NOMO-1 treated with DMSO at 0.1 percent for 48 hours (cell line): ENCODE data around the gene ACTL6B.
"Not testable (repeated sequence)": the region's sequence is repeated elsewhere in the genome, so short reads cannot be mapped to it uniquely, and the experiment has no call there.

Experiments
- DNase-seq: peaks from one replicate; lab custom pipeline; 2025; ENCODE audit not compliant: unreplicated experiment; lab: John Stamatoyannopoulos, UW

The ACTL6B gene

GRCh38 chr7:100671353-100672327 lies 15.4 kb upstream of the ACTL6B start:
- DNase-seq = no peak

DNA sequence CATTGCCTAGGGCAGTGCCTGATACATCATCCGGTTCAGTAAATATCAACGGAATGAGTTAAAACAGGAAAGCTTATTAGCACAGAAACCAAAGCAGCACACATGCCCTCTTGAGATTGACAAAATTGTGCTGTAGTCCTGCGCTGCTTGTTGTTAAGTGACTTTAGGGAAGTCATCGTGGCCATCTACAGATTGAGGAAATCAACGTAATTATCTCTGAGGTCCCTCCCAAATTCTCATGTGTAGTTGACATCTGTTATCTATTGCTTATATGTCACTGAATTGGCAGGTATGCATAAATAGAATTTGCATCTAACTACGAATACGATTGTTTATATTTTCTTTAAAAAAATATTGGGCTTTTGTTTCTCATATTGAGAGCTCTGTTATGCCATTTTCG lies 13.8 kb upstream of the ACTL6B start:
- peak; percentile 91 for DNase-seq

GRCh38 chr7:100669106-100669505 lies 12.9 kb upstream of the ACTL6B start:
- not testable (repeated sequence) for DNase-seq

- DNase-seq = no peak
Observed at GRCh38 chr7:100668069-100668449, 11.8 kb upstream of the ACTL6B start.

GRCh38 chr7:100667331-100668068 lies 11.3 kb upstream of the ACTL6B start:
- no peak for DNase-seq

DNA sequence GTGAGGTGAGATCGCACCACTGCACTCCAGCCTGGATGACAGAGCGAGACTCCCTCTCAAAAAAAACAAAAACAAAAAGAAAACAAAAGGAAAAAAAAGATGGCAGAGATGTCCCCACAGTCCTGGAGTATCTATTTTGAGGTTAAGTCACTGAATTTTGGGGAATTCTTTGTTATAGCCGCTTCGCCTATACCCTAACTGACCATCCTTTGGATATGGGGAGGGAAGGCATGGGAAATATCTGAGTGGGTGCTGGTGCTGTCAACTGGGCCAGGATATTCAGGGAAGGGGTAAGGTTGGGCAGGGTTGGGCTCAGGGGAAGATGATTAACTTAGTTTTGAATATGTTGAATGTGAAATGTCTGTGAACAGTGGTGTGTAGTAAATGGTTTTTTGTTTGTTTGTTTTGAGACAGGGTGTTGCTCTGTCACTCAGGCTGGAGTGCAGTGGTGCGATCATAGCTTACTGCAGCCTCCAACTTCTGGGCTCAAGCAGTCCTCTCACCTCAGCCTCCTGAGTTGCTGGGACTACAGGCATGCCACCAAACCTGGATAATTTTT lies 9.0 kb upstream of the ACTL6B start:
- DNase-seq = no peak

GRCh38 chr7:100662194-100662776 lies 6.0 kb upstream of the ACTL6B start:
- DNase-seq = not testable (repeated sequence)

GRCh38 chr7:100654908-100655831 lies 1.1 kb downstream of the ACTL6B start:
- no peak for DNase-seq

DNA sequence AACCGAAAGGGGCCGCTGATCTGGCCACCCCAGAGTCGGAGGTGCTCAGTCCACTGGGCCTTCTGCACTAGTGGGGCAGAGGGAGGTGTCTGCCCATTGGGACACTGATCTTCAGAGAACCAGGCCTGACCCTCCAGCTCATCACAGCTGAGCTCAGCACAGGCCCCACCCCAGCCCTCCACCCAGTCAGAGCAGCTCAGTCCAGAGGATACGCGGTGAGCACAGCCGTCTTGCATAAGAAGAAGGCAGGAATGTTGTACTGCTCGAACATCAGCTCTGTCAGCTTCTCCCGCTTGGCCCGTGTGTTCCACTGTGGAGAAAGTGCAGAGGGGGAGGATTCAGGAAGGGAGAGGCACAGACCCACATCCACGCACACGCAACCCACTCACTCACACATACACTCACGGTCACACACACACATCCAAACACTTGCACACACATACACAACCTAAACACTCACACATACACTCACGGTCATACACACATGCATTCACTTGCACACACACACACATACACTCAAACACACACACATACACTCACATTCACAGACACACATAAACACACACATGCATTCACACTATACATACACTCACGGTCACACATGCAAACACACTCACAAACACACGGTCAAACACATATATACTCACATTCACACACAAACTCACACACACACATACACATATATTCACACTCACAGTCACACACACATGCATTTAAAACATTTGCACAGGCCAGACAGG lies 6.3 kb downstream of the ACTL6B start:
- DNase-seq = no peak

DNA sequence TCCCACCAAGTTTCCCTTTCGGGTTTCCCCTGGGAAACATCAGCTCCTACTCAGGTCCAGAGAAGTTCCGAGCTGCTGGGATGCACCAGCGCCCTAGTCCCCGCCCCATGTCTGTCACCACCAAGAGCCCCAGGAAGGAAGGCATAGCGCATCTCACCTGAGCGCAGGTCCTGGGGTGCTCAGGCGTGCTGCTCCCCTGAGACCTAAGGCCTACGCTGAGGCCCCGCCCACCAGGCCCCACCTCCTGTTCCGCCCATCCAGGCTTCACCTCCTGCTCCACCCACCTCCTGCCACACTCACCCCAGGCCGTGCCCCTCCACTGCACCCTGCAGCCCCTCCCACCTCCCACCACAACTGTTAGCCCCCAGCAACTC lies 13.7 kb downstream of the ACTL6B start:
- no peak for DNase-seq

GRCh38 chr7:100641860-100642533 lies 14.3 kb downstream of the ACTL6B start:
- no peak for DNase-seq

DNA sequence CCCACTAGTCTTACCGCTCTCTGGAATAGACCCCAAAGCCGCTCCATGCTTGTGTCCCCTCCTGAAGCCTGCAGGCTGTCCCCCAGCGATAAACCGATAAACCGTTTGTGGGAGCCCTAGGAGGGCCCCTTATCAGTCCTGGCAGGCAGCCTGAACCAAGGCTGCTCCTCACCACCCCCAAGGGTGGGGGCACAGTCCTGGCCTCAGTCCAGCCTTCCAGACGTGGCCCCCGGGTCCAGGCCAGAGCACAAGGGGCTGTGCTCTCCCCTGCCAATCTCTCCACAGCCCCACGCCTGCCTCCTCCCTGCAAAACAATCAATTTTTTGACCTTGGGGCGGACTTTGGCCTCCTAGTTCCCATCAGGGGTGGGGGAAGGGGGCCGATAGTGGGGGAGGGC lies 14.8 kb downstream of the ACTL6B start, which contains the start of gene TFR2:
Gene TFR2 (minus strand): TSS at position 90 of the 397 bp plus-strand sequence. CDS start 43 bp downstream, at position 47.
- DNase-seq = no peak

- DNase-seq = no peak
Observed at GRCh38 chr7:100640517-100641440, 15.5 kb downstream of the ACTL6B start.

- no peak for DNase-seq
Observed at GRCh38 chr7:100639995-100640516, 16.2 kb downstream of the ACTL6B start.

- DNase-seq = peak; percentile 75
Observed at GRCh38 chr7:100632951-100633717, 23.1 kb downstream of the ACTL6B start.

GRCh38 chr7:100630066-100630465 lies 26.2 kb downstream of the ACTL6B start:
- no peak for DNase-seq
